Measurements from ENCODE around the gene KLK12.

DNA sequence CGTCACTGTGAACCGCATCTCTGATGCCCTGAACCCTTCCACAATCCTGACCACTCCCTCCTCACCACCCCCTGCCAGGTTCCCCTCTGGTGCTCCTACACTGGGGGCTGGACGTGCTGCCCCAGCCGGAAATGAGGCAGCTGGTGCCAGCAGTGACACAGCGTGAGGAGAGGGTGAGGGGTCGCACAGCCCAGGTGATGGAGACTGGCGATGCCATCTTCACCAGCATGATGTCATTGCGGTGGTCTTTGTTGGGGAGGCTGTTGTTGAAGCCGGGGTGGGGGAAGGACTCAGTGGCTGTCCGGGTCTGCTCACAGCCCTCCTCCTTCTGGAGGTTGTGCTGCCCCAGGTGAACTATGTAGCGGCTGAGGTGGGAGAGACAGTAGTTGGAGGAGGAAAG lies 10.9 kb downstream of the KLK12 start:
- TF ChIP-seq, protein P1, sequence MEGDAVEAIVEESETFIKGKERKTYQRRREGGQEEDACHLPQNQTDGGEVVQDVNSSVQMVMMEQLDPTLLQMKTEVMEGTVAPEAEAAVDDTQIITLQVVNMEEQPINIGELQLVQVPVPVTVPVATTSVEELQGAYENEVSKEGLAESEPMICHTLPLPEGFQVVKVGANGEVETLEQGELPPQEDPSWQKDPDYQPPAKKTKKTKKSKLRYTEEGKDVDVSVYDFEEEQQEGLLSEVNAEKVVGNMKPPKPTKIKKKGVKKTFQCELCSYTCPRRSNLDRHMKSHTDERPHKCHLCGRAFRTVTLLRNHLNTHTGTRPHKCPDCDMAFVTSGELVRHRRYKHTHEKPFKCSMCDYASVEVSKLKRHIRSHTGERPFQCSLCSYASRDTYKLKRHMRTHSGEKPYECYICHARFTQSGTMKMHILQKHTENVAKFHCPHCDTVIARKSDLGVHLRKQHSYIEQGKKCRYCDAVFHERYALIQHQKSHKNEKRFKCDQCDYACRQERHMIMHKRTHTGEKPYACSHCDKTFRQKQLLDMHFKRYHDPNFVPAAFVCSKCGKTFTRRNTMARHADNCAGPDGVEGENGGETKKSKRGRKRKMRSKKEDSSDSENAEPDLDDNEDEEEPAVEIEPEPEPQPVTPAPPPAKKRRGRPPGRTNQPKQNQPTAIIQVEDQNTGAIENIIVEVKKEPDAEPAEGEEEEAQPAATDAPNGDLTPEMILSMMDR (IDR thresholded peaks at IDR 0.05; ENCODE audit: poor library complexity, severe bottlenecking): no peak
- TF ChIP-seq EZH2 (IDR thresholded peaks at IDR 0.05; ENCODE audit: borderline replicate concordance, insufficient read depth, low read length, poor library complexity, severe bottlenecking): no peak

Data from neural cell (in vitro differentiated cells).